ENCODE measurements around the gene ANKLE2.
A peak's percentile ranks its signal among the peaks of the same experiment; 100 is the strongest.
"Not testable (repeated sequence)": the region's sequence is repeated elsewhere in the genome, so short reads cannot be mapped to it uniquely, and the experiment has no call there.

Gene ANKLE2

DNA sequence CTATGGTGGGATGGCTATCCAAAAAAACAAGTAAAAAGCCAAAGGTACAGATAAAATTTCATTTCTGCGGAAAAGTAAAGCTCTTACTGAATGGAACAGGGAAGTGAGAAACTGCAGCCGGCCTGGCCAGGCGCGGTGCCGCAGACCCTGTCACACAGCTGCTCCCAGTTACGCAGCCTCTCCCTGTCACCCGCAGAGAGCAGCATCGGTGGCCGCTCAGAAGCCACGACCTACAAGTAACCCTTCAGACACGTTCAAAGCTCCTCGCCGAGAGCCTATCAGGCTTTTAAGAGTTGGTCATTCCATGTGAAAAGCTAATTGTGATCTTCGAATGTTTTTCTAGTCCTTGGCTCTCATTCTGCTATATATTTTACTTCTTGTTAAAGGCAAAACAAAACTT, 11.0 kb upstream of the ANKLE2 start:
- TF ChIP-seq POLR2A (IDR thresholded peaks at IDR 0.05; ENCODE audit: low read length) (no peak), GATA1 (IDR thresholded peaks at IDR 0.05; ENCODE audit: low read depth, low read length) (no peak)
- no peak for DNase-seq

DNA sequence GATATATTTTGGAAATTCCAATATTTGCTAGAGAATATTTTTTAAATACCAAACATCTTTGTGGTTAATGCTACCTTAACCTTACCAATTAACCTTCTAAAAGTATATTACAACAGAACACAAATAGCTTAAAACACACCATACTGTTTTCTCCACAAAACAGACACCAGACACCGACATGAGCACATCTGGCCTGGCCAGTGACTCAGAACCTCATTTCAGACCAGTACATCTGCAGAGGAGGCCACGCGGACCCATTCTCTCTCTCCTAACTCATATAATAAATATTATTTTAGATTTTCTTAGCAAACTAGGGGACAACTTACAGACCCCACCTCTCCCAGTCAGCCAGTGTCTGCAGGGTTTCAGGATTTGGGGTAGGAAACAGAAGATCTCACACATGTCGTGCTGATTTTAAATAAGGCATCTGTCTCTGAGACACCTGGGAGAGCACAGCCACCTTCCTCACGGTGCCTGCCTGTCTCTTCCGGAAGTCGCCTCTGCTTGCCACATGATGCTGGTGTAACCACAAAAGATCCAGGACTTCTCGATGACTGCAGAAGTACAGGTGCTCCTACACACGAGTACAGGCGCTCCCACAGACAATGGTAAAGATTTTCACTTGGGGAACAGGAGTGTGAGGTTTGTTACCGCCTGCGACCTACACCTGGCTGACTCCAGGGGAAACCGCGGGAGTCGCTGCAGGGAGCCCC, 9.7 kb upstream of the ANKLE2 start:
- no peak for DNase-seq
- no peak for TF ChIP-seq POLR2A (IDR thresholded peaks at IDR 0.05; ENCODE audit: low read length)
- TF ChIP-seq GATA1 (IDR thresholded peaks at IDR 0.05; ENCODE audit: low read depth, low read length): no peak

DNA sequence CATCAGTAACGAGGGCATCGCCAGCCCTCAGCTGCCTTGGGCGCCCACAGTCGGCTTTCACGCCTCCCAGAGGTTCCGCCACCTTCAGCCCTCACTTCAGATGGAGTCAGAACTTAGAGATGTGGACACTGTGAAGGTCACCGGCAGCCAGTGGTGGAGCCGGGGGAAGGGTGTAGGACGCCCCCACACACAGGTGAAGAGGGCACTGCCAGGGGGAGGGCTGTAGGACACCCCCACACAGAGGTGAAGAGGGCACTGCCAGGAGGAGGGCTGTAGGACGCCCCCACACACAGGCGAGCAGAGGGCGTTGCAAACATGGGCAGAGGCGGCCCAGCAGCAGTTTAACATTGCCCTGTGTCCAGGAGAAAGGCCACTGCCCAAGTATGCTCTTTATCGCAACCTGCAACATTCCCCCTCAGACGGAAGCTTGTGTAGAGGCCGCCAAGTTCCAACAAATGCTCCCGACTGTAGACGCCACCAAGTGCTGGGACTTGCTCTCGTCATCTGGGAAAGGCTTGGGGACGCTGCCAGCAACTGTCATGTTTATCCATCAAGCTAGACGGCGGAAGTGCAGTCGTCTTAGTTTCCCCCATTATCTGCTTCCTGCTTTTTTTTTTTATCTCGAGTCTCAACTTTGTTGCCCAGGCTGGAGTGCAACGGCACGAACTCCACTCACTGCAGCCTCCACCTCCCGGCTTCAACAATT, 4.9 kb upstream of the ANKLE2 start:
- peak; percentile 38 to 39 for DNase-seq
- TF ChIP-seq POLR2A (IDR thresholded peaks at IDR 0.05; ENCODE audit: low read length) (peak; percentile 13), GATA1 (IDR thresholded peaks at IDR 0.05; ENCODE audit: low read depth, low read length) (no peak)

DNA sequence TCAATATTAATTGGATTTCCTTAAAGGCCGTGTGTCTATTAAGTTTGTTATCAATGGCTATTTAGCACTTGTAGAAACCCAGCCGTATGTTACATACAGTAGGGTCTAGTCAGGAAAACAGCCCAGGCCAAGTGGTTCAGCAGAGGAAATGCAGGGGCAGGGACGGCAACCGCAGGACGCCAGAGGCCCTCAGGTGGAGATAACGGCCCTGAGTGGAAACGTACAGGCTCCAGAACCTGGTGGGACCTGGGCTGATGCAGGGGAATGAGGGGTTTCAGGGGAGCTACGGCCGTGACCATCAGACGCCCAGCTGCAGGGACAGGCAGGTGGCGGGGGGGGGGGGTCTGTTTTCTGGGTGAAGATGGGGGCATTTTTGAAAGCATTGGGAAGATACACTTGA, 3.7 kb upstream of the ANKLE2 start:
- no peak for TF ChIP-seq POLR2A (IDR thresholded peaks at IDR 0.05; ENCODE audit: low read length)
- TF ChIP-seq GATA1 (IDR thresholded peaks at IDR 0.05; ENCODE audit: low read depth, low read length): no peak
- peak; percentile 33 to 54 for DNase-seq

DNA sequence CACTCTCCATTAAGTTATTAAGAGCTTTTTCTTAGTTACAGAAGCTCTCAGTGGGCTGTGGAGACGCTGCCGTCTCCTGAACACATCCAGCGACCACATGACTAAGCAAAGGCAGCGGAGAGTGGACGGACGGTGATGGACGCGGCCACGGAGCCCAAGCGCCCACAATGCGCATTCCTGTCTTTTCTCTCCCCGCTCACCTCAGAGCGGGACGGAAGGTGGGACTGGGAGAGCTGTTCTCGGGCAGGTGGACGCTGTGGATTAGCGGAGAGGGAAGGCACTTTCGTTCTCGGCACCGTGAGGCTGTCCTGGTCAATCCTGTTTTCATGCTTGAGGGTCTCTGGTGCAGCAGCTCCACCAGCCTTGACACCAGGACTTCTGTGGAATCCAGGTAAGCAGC, 2.6 kb upstream of the ANKLE2 start:
- no peak for DNase-seq
- TF ChIP-seq GATA1 (IDR thresholded peaks at IDR 0.05; ENCODE audit: low read depth, low read length) (no peak), POLR2A (IDR thresholded peaks at IDR 0.05; ENCODE audit: low read length) (no peak)

DNA sequence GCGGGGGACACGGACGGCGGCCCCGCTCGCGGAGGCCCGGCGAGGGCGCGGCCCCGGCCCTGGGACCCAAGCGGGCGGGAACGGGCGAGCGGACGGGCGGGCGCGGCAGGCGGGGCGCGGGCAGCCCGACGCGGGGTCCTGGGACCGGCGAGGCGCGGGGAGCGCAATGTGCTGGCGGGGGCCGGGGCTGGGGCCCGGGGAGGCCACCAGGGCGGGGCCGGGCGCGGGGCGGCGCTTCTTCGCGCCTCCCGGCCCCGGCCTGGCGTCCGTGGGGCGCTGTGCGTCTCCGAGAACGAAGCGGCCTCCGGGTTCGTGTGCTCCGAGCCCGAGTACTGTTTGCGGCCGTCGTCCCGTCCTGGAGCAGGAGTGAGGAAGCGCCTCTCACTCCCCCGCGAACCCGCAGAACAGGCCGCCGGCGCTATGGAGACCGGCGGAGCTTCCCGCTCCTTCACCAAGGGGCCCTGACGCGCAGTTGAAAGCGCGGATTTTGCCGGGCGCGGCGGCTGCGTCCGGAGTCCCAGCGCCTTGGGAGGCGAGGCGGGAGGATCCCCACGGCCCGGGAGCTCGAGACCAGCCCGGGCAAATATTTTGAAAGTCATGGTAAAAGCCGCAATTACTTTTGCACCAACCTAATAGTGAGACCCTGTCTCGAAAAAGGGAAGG, 420 bp upstream of the ANKLE2 start:
- DNase-seq: peak; percentile 92 to 94
- TF ChIP-seq POLR2A (IDR thresholded peaks at IDR 0.05; ENCODE audit: low read length) (peak; percentile 86), GATA1 (IDR thresholded peaks at IDR 0.05; ENCODE audit: low read depth, low read length) (no peak)

DNA sequence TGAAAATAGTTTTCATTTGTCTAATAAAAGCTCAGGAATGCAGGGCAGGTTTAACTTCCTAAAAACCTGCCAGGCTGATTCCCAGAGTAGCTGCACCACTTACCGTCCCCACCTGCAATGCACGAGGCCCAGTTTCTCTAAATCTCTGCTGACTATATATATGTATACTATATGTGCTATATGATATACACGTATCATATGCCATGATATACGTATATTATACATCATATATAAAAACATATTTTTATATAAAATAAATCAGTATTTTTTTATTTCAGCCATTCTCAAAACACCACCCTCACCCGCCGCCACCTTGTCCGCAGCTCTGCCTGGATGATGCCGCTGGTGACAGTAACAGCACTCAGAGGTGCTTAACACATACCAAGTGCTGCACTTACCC, 2.3 kb downstream of the ANKLE2 start:
- no peak for TF ChIP-seq GATA1 (IDR thresholded peaks at IDR 0.05; ENCODE audit: low read depth, low read length)
- TF ChIP-seq POLR2A (IDR thresholded peaks at IDR 0.05; ENCODE audit: low read length): no peak
- no peak for DNase-seq

DNA sequence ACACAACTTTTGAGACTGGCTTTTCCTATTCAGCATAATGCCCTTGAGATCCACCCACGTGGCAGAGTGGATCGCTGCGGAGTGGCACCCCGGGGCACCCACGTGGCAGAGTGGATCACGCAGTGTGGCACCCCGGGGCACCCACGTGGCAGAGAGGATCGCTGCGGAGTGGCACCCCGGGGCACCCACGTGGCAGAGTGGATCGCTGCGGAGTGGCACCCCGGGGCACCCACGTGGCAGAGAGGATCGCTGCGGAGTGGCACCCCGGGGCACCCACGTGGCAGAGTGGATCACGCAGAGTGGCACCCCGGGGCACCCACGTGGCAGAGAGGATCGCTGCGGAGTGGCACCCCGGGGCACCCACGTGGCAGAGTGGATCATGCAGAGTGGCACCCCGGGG, 2.8 kb downstream of the ANKLE2 start:
- not testable (repeated sequence) for DNase-seq

DNA sequence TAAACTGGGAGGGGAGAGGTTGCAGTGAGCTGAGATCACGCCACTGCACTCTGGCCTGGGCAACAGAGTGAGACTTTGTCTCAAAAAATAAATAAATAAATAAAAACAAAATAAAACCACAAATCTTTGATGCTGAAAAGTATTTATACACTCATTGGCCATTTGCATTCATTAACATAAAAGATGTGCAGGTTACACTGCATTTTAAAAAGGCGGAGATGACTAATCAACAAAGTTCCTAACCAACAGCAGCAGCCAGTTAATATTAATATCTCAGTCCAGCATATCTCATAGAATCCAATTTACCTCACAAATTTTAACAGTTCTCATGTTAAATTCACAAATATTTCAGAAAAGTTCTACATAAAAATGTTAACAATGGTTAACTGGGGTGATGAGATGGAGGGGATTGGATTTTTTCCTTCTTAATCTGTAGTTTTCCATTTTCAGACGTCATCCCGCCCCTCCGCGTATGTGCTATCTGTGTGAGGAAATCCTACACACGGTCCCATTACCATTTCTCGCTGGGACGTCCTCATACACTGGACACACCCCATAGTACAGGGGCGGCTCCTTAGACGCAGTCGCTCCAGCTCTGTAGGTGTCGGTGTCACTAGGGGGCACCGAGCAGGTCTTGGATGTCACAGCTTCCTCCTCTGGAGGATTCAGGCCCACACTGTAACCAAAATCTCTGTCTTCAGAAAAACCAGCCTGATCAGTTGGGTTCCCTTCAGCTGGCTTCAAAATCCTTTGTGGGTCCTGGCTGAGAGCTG, 7.3 kb downstream of the ANKLE2 start:
- peak in 1 of 2 experiments; percentile 22 for DNase-seq
- no peak for TF ChIP-seq POLR2A (IDR thresholded peaks at IDR 0.05; ENCODE audit: low read length)
- TF ChIP-seq GATA1 (IDR thresholded peaks at IDR 0.05; ENCODE audit: low read depth, low read length): no peak

DNA sequence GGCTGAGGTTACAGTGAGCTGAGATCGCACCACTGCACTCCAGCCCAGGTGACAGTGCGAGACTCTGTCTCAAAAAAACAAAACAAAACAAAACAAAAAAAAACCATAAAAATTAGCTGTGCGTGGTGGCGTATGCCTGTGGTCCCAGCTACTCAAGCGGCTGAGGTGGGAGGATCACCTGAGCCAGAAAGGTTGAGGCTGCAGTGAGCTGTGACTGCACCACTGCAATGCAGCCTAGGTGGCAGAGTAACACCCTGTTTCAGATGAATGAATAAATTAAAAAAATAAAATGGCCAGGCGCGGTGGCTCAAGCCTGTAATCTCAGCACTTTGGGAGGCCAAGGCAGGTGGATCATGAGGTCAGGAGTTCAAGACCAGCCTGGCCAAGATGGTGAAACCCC, 8.0 kb downstream of the ANKLE2 start:
- DNase-seq: not testable (repeated sequence)

DNA sequence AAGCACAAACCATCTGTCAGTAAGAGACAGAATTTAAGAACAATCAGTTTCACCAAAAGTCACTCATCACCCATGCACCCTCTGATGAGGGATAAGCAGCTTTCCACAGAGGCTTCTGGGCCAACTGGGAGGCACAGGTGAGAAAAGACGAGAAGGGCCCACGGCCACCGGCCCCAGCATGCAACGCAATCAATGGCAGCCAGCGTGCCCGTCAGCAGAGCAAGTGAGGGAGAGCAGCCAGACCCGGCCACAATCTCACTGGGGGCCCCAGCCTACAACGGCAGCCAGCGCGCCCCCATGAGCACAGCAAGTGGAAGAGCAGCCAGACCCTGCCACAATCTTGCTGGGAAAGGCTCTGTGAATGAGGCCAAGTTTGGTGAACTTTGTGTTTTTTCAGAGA, 13.3 kb downstream of the ANKLE2 start:
- no peak for DNase-seq
- TF ChIP-seq POLR2A (IDR thresholded peaks at IDR 0.05; ENCODE audit: low read length) (no peak), GATA1 (IDR thresholded peaks at IDR 0.05; ENCODE audit: low read depth, low read length) (no peak)

DNA sequence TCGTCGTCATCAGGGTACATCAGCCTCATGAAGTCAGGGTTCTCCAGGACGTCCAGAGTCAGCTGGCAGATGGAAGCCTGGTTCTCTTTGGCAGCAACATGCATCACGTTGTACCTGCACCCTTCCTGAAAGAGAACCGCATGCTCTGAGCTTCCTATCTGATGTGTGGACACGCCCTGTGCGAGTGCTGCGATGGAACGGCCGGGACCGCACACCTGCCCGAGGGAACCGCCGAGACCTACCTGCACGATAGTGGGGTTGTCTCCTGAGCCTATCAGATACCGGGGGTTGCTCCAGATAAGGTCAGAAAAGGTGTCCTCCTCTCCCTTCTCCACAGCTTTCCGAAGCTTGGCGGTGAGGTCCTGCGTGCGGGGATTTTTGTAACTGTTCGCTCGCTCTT, 13.7 kb downstream of the ANKLE2 start:
- TF ChIP-seq POLR2A (IDR thresholded peaks at IDR 0.05; ENCODE audit: low read length): no peak
- no peak for DNase-seq

DNA sequence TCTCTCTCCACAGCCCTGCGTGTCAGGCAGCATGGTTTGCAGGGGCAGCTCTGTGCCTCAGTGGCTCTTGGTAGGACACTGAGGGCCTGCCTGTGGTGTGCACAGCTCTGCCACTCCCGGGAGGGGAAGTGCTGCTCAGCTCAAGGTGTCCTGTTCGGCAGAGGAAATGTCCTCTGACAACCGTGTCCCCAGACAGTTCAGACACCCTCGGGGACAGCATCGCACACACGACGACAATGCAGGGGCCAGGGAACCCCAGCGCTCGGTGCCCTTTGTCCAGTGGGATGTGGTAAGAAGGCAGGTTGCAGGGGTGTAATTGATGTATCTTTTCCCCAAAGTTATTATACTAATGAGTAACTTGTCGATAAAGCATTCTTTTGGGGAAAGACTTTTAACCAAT, 14.2 kb downstream of the ANKLE2 start:
- DNase-seq: no peak

DNA sequence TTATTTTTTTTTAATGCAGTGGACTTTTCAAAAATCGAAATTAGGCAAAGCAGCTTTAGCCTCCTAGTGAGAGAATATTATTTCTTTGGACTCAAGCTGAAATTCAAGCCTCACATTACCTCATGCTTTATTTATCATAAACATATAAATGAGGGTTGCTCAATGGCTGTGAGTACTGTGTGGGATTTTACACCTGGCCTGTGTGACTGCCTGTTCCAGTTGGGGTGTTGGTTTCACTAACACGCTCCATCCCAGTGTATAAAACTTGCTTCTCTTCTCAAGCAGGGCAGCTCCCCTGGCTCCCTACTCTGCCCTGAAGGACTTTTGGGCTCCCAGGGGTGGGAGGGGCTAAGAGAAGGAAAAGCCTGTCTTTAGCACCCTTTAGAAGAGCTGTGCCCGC, 15.0 kb downstream of the ANKLE2 start:
- DNase-seq: no peak
- TF ChIP-seq GATA1 (IDR thresholded peaks at IDR 0.05; ENCODE audit: low read depth, low read length): no peak
- no peak for TF ChIP-seq POLR2A (IDR thresholded peaks at IDR 0.05; ENCODE audit: low read length)

More for the DNA sequence above, 14.2 kb downstream of the ANKLE2 start:
- TF ChIP-seq POLR2A (IDR thresholded peaks at IDR 0.05; ENCODE audit: low read length) (no peak), GATA1 (IDR thresholded peaks at IDR 0.05; ENCODE audit: low read depth, low read length) (no peak)

Data from erythroblast (primary cell).